MM.1S (cell line): ENCODE data around the gene LFNG.

Experiments used
- DNase-seq: peaks from one replicate; pipeline ENCODE4 v3.0.0-alpha.2; 2015
- H2AFZ ChIP-seq: fragments of 300-600 bp; sonication (generic); 2 replicates; pipeline ENCODE4 v1.6.0; 2016; ENCODE audit warnings: antibody characterized with exemption, low read length
- H3F3A ChIP-seq: fragments of 300-600 bp; sonication (generic); 2 replicates; pipeline ENCODE4 v1.6.1; 2016; ENCODE audit warnings: mild to moderate bottlenecking, antibody characterized with exemption, low read length, moderate library complexity, mixed read lengths; ENCODE audit not compliant: insufficient read depth
- H3K27ac ChIP-seq: fragments of 300-600 bp; sonication (generic); 2 replicates; pipeline ENCODE4 v1.5.1; 2016; ENCODE audit warnings: mild to moderate bottlenecking, low read length
- H3K27me3 ChIP-seq: fragments of 300-600 bp; sonication (generic); replicated peaks from 2 replicates; pipeline ENCODE4 v1.6.0; 2016; ENCODE audit warnings: low read length; ENCODE audit not compliant: insufficient read depth
- H3K36me3 ChIP-seq: fragments of 300-600 bp; sonication (generic); replicated peaks from 2 replicates; pipeline ENCODE4 v1.6.1; 2016; ENCODE audit warnings: mild to moderate bottlenecking, low read length, mixed read lengths; ENCODE audit not compliant: insufficient read depth
- H3K4me1 ChIP-seq: fragments of 300-600 bp; sonication (generic); 2 replicates; pipeline ENCODE4 v1.6.1; 2016; ENCODE audit warnings: low read length, mixed read lengths
- H3K4me2 ChIP-seq: fragments of 300-600 bp; sonication (generic); 2 replicates; pipeline ENCODE4 v1.6.0; 2016; ENCODE audit warnings: low read depth, low read length
- H3K4me3 ChIP-seq: fragments of 300-600 bp; sonication (generic); 2 replicates; pipeline ENCODE4 v1.5.1; 2016; ENCODE audit warnings: low read length, mixed read lengths
- H3K79me2 ChIP-seq: fragments of 300-600 bp; sonication (generic); 2 replicates; pipeline ENCODE4 v1.6.1; 2016; ENCODE audit warnings: mixed run types, low read length, mixed read lengths
- H3K9ac ChIP-seq: fragments of 300-600 bp; sonication (generic); 2 replicates; pipeline ENCODE4 v1.6.1; 2016; ENCODE audit warnings: low read length, mixed read lengths
- H3K9me2 ChIP-seq: fragments of 300-600 bp; sonication (generic); replicated peaks from 2 replicates; pipeline ENCODE4 v1.6.1; 2016; ENCODE audit warnings: mild to moderate bottlenecking, low read length, mixed read lengths; ENCODE audit not compliant: insufficient read depth
- H3K9me3 ChIP-seq: fragments of 300-600 bp; sonication (generic); replicated peaks from 2 replicates; pipeline ENCODE4 v1.6.1; 2016; ENCODE audit warnings: mild to moderate bottlenecking, low read length, mixed read lengths; ENCODE audit not compliant: insufficient read depth
- H4K20me1 ChIP-seq: fragments of 300-600 bp; sonication (generic); 2 replicates; pipeline ENCODE4 v1.6.1; 2016; ENCODE audit warnings: mild to moderate bottlenecking, low read length, moderate library complexity, mixed read lengths; ENCODE audit not compliant: insufficient read depth
- CTCF ChIP-seq: fragments of 300-600 bp; sonication (generic); IDR thresholded peaks from 2 replicates; pipeline ENCODE4 v1.5.1; 2016; ENCODE audit warnings: antibody characterized with exemption, low read length, mixed read lengths
- EZH2 ChIP-seq: fragments of 300-600 bp; sonication (generic); optimal IDR thresholded peaks from 2 replicates; pipeline ENCODE3; 2017; ENCODE audit warnings: low read depth, mild to moderate bottlenecking, antibody characterized with exemption, low read length, mixed read lengths
- EZH2phosphoT487 ChIP-seq: fragments of 300-600 bp; sonication (generic); IDR thresholded peaks from 2 replicates; pipeline ENCODE4 v1.6.1; 2018; ENCODE audit warnings: antibody characterized with exemption, low read length

LFNG gene

GRCh38 chr7:2503056-2503941, 16.3 kb upstream of the LFNG start:
- Histone ChIP-seq H3K9me2 (no peaks in the 10 kb centered on the region), H3K4me1 (no peaks in the 10 kb centered on the region), H3K27me3 (peaks cover 95% of the 10 kb centered on the region), H2AFZ (no peak overlapping the region), H3F3A (no peaks in the 10 kb centered on the region), H3K4me2 (no peak overlapping the region), H4K20me1 (no peaks in the 10 kb centered on the region), H3K9me3 (no peaks in the 10 kb centered on the region), H3K4me3 (no peak overlapping the region), H3K27ac (no peak overlapping the region), H3K9ac (no peak overlapping the region), H3K36me3 (no peaks in the 10 kb centered on the region), H3K79me2 (no peaks in the 10 kb centered on the region)
- no peak for DNase-seq
- TF ChIP-seq CTCF: no peak
- no peak for TF ChIP-seq EZH2phosphoT487
- TF ChIP-seq EZH2: no peak

GRCh38 chr7:2504128-2504888, 15.3 kb upstream of the LFNG start:
- no peak overlapping the region for H3K4me3 ChIP-seq
- H3K9ac ChIP-seq: no peak overlapping the region
- DNase-seq: no peak
- no peaks in the 10 kb centered on the region for H3K9me3 ChIP-seq
- no peak overlapping the region for H2AFZ ChIP-seq
- H3K27me3 ChIP-seq: peaks cover 85% of the 10 kb centered on the region
- 0 out of 2 replicates have a peak, but pooled peaks cover 10% of the 10 kb centered on the region for H3K4me1 ChIP-seq
- no peak overlapping the region for H3K27ac ChIP-seq
- no peaks in the 10 kb centered on the region for H3K36me3 ChIP-seq
- H3K4me2 ChIP-seq: no peak overlapping the region
- H3K9me2 ChIP-seq: no peaks in the 10 kb centered on the region
- peaks cover 5% of the 10 kb centered on the region; the same call in 1 of the 2 replicates for H3F3A ChIP-seq
- H3K79me2 ChIP-seq: no peaks in the 10 kb centered on the region
- TF ChIP-seq EZH2: no peak
- no peak for TF ChIP-seq EZH2phosphoT487
- no peak for TF ChIP-seq CTCF
- H4K20me1 ChIP-seq: no peaks in the 10 kb centered on the region

- H3K27ac ChIP-seq: no peak overlapping the region
- H3K36me3 ChIP-seq: no peaks in the 10 kb centered on the region
- no peak overlapping the region for H2AFZ ChIP-seq
- no peaks in the 10 kb centered on the region for H4K20me1 ChIP-seq
- no peaks in the 10 kb centered on the region for H3K9me3 ChIP-seq
- no peaks in the 10 kb centered on the region for H3K9me2 ChIP-seq
- H3K27me3 ChIP-seq: peaks cover 79% of the 10 kb centered on the region
- DNase-seq: no peak
- no peak overlapping the region for H3K9ac ChIP-seq
- H3K79me2 ChIP-seq: no peaks in the 10 kb centered on the region
- H3F3A ChIP-seq: peaks cover 5% of the 10 kb centered on the region; the same call in 1 of the 2 replicates
- H3K4me1 ChIP-seq: 0 out of 2 replicates have a peak, but pooled peaks cover 12% of the 10 kb centered on the region
- no peak overlapping the region for H3K4me2 ChIP-seq
- no peak overlapping the region for H3K4me3 ChIP-seq
- TF ChIP-seq EZH2 (no peak), EZH2phosphoT487 (no peak), CTCF (no peak)
Measured at GRCh38 chr7:2504889-2505375, 14.6 kb upstream of the LFNG start.
